ENCODE results near the gene TENM4.

GRCh38 chr11:78630561-78631303 lies 810.1 kb downstream of the TENM4 start:
- TF ChIP-seq, protein P1, sequence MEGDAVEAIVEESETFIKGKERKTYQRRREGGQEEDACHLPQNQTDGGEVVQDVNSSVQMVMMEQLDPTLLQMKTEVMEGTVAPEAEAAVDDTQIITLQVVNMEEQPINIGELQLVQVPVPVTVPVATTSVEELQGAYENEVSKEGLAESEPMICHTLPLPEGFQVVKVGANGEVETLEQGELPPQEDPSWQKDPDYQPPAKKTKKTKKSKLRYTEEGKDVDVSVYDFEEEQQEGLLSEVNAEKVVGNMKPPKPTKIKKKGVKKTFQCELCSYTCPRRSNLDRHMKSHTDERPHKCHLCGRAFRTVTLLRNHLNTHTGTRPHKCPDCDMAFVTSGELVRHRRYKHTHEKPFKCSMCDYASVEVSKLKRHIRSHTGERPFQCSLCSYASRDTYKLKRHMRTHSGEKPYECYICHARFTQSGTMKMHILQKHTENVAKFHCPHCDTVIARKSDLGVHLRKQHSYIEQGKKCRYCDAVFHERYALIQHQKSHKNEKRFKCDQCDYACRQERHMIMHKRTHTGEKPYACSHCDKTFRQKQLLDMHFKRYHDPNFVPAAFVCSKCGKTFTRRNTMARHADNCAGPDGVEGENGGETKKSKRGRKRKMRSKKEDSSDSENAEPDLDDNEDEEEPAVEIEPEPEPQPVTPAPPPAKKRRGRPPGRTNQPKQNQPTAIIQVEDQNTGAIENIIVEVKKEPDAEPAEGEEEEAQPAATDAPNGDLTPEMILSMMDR (IDR thresholded peaks at IDR 0.05), result no peak
- TF ChIP-seq POLR2AphosphoS5 (IDR thresholded peaks at IDR 0.05; ENCODE audit: low read depth, low read length) (no peak), SIN3A (IDR thresholded peaks at IDR 0.05; ENCODE audit: borderline replicate concordance, insufficient read depth, low read depth, low read length) (no peak), REST (IDR thresholded peaks at IDR 0.05; ENCODE audit: insufficient read depth in 1 of 2, low read depth in 2 of 2, low read length in 1 of 2) (no peak)
